Neural cell (in vitro differentiated cells): ENCODE results near the gene MOV10L1. TPM values are rescaled to one million over a fixed set of nuclear protein-coding genes. Genes with fewer than 3 reads are reported as not detected.

ENCODE experiments used
- H2AFZ ChIP-seq: fragments of 200-600, 300-800 bp; sonication (generic), shearing (Covaris generic); 2 replicates; pipeline ENCODE4 v1.6.0; 2014; ENCODE audit warnings: low read depth, mild to moderate bottlenecking, antibody characterized with exemption, low read length, moderate library complexity
- H3F3A ChIP-seq: fragments of 200-600 bp; shearing (Covaris generic); 2 replicates; pipeline ENCODE4 v1.6.1; 2016; ENCODE audit warnings: mild to moderate bottlenecking, moderate library complexity, mixed read lengths, antibody characterized with exemption, low read length; ENCODE audit not compliant: insufficient read depth, poor library complexity, severe bottlenecking
- H3K27ac ChIP-seq: fragments of 200-600, 300-800 bp; sonication (generic), shearing (Covaris generic); 2 replicates; pipeline ENCODE4 v1.5.1; 2014; ENCODE audit warnings: mild to moderate bottlenecking, low read length, moderate library complexity
- H3K27me3 ChIP-seq: fragments of 300-800, 200-600 bp; sonication (generic), shearing (Covaris generic); 2 replicates; pipeline ENCODE4 v1.6.0; 2014; ENCODE audit warnings: mild to moderate bottlenecking, low read depth, low read length, moderate library complexity; ENCODE audit not compliant: insufficient read depth
- H3K36me3 ChIP-seq: fragments of 300-800, 200-600 bp; sonication (generic), shearing (Covaris generic); 2 replicates; pipeline ENCODE4 v1.5.1; 2014; ENCODE audit warnings: mild to moderate bottlenecking, antibody characterized with exemption, low read length, moderate library complexity; ENCODE audit not compliant: insufficient read depth
- H3K4me2 ChIP-seq: fragments of 300-800, 200-600 bp; sonication (generic), shearing (Covaris generic); 2 replicates; pipeline ENCODE4 v1.6.0; 2014; ENCODE audit warnings: mild to moderate bottlenecking, low read length
- H3K4me3 ChIP-seq: fragments of 300-800, 200-600 bp; sonication (generic), shearing (Covaris generic); 2 replicates; pipeline ENCODE4 v1.5.1; 2014; ENCODE audit warnings: mild to moderate bottlenecking, low read length, moderate library complexity
- H3K79me2 ChIP-seq: fragments of 200-600 bp; shearing (Covaris generic); replicated peaks from 2 replicates; pipeline ENCODE4 v1.6.0; 2014; ENCODE audit warnings: mild to moderate bottlenecking, low read length, moderate library complexity; ENCODE audit not compliant: insufficient read depth
- H3K9ac ChIP-seq: fragments of 300-800, 200-600 bp; sonication (generic), shearing (Covaris generic); 2 replicates; pipeline ENCODE4 v1.6.1; 2016; ENCODE audit warnings: mild to moderate bottlenecking, low read length, mixed read lengths
- H3K9me2 ChIP-seq: fragments of 200-600 bp; shearing (Covaris generic); 2 replicates; pipeline ENCODE4 v1.6.1; 2016; ENCODE audit warnings: mild to moderate bottlenecking, low read length, mixed read lengths; ENCODE audit not compliant: insufficient read depth
- H3K9me3 ChIP-seq: fragments of 200-600, 300-800 bp; sonication (generic), shearing (Covaris generic); 2 replicates; pipeline ENCODE4 v1.6.1; 2016; ENCODE audit warnings: mild to moderate bottlenecking, mixed run types, low read length, moderate library complexity, mixed read lengths
- H4K20me1 ChIP-seq: fragments of 200-600 bp; shearing (Covaris generic); 2 replicates; pipeline ENCODE4 v1.6.1; 2016; ENCODE audit warnings: mild to moderate bottlenecking, mixed run types; ENCODE audit not compliant: insufficient read depth
- EP300 ChIP-seq: fragments of 450-650 bp; conservative IDR thresholded peaks from 2 replicates; pipeline ENCODE4 v1.6.1; 2014; ENCODE audit warnings: antibody characterized with exemption, mild to moderate bottlenecking, moderate library complexity; ENCODE audit not compliant: poor library complexity, severe bottlenecking
- EZH2 ChIP-seq: fragments of 200-600, 300-800 bp; shearing (Covaris generic), sonication (generic); IDR thresholded peaks from 2 replicates; pipeline ENCODE4 v1.6.1; 2014; ENCODE audit warnings: antibody characterized with exemption, low read length, borderline replicate concordance, mild to moderate bottlenecking; ENCODE audit not compliant: insufficient read depth, poor library complexity, severe bottlenecking
- MXI1 ChIP-seq: fragments of 450-650 bp; conservative IDR thresholded peaks from 2 replicates; pipeline ENCODE4 v1.6.1; 2014; ENCODE audit warnings: antibody characterized with exemption, mild to moderate bottlenecking; ENCODE audit not compliant: poor library complexity, severe bottlenecking
- POLR2AphosphoS5 ChIP-seq: IDR thresholded peaks from 2 replicates; pipeline ENCODE4 v1.6.1; 2012
- RAD21 ChIP-seq: fragments of 450-650 bp; conservative IDR thresholded peaks from 2 replicates; pipeline ENCODE4 v1.6.1; 2014; ENCODE audit warnings: antibody characterized with exemption, mild to moderate bottlenecking, moderate library complexity
- REST ChIP-seq: IDR thresholded peaks from 2 replicates; pipeline ENCODE4 v1.6.1; 2012; ENCODE audit warnings: borderline replicate concordance
- SMC3 ChIP-seq: fragments of 450-650 bp; conservative IDR thresholded peaks from 2 replicates; pipeline ENCODE4 v1.6.1; 2014; ENCODE audit warnings: antibody characterized with exemption, mild to moderate bottlenecking, moderate library complexity; ENCODE audit not compliant: poor library complexity
- TAF1 ChIP-seq: IDR thresholded peaks from 2 replicates; pipeline ENCODE4 v1.6.1; 2012; ENCODE audit warnings: low read depth
- polyA plus RNA-seq: library from polyadenylated mRNA; depleted of rRNA; stranded (reverse); fragments of >200 nt; gene quantifications from 2 replicates; pipeline ENCODE4 v1.2.3, GENCODE V29; 2014
- TF ChIP-seq, protein P1 (sequence below): fragments of 450-650 bp; IDR thresholded peaks from 2 replicates; pipeline ENCODE4 v1.5.1; 2014; ENCODE audit warnings: antibody characterized with exemption, mild to moderate bottlenecking, moderate library complexity; ENCODE audit not compliant: poor library complexity, severe bottlenecking

Gene MOV10L1
- polyA plus RNA-seq, 1 donor from 2014 or later, result not detected

DNA sequence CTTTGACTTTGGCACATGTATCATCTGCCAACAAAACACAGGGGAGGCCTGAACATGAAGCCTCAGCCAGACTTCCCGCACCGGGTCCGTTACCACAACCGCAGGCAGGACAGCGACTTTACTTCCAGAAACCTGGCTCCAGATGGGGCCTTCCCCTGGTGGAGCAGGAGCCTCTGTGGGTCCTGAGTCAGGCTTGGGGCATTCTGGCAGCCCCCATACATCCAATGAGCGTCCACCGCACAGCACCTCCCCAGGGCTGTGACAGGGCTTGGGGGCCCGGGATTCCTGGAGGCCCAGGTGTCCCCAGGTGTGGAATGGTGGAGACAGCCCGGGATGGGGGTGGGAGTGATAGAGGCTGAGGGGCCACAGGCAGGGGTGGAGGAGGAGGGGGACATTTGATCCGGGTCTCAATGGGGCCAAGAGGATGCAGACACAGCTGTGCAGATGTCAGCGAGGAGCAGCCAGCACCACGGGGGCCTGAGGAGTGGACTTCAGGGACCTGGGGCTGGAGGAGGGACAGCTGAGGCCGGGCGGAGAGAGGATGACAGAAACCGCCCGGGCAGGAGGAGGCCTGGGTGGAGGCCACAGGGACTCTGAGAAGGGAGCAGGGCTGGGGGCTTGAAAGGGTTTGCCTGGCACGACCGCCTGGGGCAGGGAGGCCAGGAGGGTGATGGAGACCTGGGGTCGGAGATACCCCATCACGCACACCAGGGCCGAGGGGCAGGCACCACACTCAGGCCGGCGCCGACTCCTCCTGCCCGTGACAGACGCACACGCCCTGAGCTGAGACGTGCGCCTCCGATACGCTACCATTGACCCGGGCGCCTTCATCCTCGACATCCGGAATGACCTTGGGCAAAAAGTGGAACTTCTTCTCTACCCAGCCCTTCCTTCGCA lies 40.3 kb upstream of the MOV10L1 start:
- H3K79me2 ChIP-seq, result no peaks in the 10 kb centered on the region
- no peaks in the 10 kb centered on the region for H3F3A ChIP-seq
- peaks cover 7% of the 10 kb centered on the region for H3K9me3 ChIP-seq
- no peak overlapping the region for H3K4me2 ChIP-seq
- no peak overlapping the region for H2AFZ ChIP-seq
- H3K27ac ChIP-seq, result no peak overlapping the region
- H3K36me3 ChIP-seq, result no peaks in the 10 kb centered on the region
- no peaks in the 10 kb centered on the region for H3K27me3 ChIP-seq
- H3K4me3 ChIP-seq, result no peak overlapping the region
- H3K9me2 ChIP-seq, result no peaks in the 10 kb centered on the region
- TF ChIP-seq MXI1, result no peak
- no peak for TF ChIP-seq SMC3
- no peak for TF ChIP-seq REST
- no peak for TF ChIP-seq EZH2
- no peak for TF ChIP-seq RAD21
- TF ChIP-seq, protein P1, sequence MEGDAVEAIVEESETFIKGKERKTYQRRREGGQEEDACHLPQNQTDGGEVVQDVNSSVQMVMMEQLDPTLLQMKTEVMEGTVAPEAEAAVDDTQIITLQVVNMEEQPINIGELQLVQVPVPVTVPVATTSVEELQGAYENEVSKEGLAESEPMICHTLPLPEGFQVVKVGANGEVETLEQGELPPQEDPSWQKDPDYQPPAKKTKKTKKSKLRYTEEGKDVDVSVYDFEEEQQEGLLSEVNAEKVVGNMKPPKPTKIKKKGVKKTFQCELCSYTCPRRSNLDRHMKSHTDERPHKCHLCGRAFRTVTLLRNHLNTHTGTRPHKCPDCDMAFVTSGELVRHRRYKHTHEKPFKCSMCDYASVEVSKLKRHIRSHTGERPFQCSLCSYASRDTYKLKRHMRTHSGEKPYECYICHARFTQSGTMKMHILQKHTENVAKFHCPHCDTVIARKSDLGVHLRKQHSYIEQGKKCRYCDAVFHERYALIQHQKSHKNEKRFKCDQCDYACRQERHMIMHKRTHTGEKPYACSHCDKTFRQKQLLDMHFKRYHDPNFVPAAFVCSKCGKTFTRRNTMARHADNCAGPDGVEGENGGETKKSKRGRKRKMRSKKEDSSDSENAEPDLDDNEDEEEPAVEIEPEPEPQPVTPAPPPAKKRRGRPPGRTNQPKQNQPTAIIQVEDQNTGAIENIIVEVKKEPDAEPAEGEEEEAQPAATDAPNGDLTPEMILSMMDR, result no peak
- TF ChIP-seq TAF1, result no peak
- TF ChIP-seq EP300, result no peak
- no peak for TF ChIP-seq POLR2AphosphoS5
- H3K9ac ChIP-seq, result no peak overlapping the region
- no peaks in the 10 kb centered on the region for H4K20me1 ChIP-seq

- H3K27ac ChIP-seq, result no peak overlapping the region
- no peak overlapping the region for H2AFZ ChIP-seq
- no peaks in the 10 kb centered on the region for H3K79me2 ChIP-seq
- no peak overlapping the region for H3K4me2 ChIP-seq
- peaks cover 7% of the 10 kb centered on the region for H3K9me3 ChIP-seq
- H3K9me2 ChIP-seq, result no peaks in the 10 kb centered on the region
- H3K9ac ChIP-seq, result no peak overlapping the region
- no peak overlapping the region for H3K4me3 ChIP-seq
- no peaks in the 10 kb centered on the region for H3F3A ChIP-seq
- TF ChIP-seq, protein P1, result no peak
- TF ChIP-seq POLR2AphosphoS5, result no peak
- H3K36me3 ChIP-seq, result no peaks in the 10 kb centered on the region
- no peaks in the 10 kb centered on the region for H3K27me3 ChIP-seq
- no peaks in the 10 kb centered on the region for H4K20me1 ChIP-seq
Measured at GRCh38 chr22:50051930-50052329, 37.9 kb upstream of the MOV10L1 start.
